Choroid plexus epithelial cell (primary cell): Measurements from ENCODE around the gene POGZ.
A peak's percentile ranks its signal among the peaks of the same experiment; 100 is the strongest.

ENCODE experiments used
- DNase-seq: peaks from one replicate; pipeline ENCODE4 v3.0.0-alpha.2; 2010; ENCODE audit warnings: low read depth
- H3K4me3 ChIP-seq: 2 replicates; pipeline ENCODE4 v1.5.1; 2011; ENCODE audit warnings: low read depth, mild to moderate bottlenecking, control low read depth, low read length, moderate library complexity
- TF ChIP-seq, protein P1 (sequence below): conservative IDR thresholded peaks from 2 replicates; pipeline ENCODE4 v1.5.1; 2011; ENCODE audit warnings: low read depth, mild to moderate bottlenecking, control low read depth, inconsistent platforms, low read length, moderate library complexity

POGZ gene, protein sequence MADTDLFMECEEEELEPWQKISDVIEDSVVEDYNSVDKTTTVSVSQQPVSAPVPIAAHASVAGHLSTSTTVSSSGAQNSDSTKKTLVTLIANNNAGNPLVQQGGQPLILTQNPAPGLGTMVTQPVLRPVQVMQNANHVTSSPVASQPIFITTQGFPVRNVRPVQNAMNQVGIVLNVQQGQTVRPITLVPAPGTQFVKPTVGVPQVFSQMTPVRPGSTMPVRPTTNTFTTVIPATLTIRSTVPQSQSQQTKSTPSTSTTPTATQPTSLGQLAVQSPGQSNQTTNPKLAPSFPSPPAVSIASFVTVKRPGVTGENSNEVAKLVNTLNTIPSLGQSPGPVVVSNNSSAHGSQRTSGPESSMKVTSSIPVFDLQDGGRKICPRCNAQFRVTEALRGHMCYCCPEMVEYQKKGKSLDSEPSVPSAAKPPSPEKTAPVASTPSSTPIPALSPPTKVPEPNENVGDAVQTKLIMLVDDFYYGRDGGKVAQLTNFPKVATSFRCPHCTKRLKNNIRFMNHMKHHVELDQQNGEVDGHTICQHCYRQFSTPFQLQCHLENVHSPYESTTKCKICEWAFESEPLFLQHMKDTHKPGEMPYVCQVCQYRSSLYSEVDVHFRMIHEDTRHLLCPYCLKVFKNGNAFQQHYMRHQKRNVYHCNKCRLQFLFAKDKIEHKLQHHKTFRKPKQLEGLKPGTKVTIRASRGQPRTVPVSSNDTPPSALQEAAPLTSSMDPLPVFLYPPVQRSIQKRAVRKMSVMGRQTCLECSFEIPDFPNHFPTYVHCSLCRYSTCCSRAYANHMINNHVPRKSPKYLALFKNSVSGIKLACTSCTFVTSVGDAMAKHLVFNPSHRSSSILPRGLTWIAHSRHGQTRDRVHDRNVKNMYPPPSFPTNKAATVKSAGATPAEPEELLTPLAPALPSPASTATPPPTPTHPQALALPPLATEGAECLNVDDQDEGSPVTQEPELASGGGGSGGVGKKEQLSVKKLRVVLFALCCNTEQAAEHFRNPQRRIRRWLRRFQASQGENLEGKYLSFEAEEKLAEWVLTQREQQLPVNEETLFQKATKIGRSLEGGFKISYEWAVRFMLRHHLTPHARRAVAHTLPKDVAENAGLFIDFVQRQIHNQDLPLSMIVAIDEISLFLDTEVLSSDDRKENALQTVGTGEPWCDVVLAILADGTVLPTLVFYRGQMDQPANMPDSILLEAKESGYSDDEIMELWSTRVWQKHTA (N-terminal part only)

DNA sequence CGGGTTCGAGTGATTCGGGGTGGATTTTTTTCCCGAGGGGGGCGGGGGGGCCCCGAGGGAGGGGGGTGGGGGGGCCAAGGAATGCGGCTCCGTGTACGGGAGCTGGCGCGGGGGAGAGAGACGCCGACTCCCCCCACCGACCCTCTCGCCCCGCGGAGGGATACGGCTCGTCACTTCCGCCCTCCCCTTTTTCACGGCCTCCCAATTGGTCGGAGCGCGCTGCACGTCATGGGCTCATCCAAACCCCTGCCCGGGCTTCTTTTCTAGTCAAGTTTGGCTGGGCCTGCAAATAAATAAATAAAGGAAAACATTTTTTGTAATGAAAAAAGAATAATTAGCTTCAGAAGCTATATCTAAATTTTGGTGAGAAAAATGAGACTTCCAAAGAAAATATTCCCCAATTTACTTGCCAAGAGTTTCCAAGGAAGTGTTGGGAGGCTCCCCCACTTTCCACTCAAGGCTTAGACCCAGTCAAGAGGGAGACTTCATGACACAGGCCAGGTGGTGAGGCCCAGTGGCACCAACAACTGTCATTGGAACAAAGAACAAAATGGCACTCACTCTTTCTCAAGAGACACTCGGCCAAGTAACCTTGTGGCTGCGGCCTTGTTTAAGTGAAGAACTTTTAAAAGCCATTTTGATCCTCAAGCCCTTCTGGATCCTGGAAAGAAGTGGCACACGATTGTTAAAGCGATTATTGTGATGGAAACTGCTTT is at the start of gene POGZ:
Gene POGZ (minus strand): TSS at position 164 of the 716 bp plus-strand sequence. CDS start 17,290 bp downstream, outside the sequence.
- peak within 1 kb of the TSS; percentile 76 for H3K4me3 ChIP-seq
- peak; percentile 99 for DNase-seq
- TF ChIP-seq, protein P1, sequence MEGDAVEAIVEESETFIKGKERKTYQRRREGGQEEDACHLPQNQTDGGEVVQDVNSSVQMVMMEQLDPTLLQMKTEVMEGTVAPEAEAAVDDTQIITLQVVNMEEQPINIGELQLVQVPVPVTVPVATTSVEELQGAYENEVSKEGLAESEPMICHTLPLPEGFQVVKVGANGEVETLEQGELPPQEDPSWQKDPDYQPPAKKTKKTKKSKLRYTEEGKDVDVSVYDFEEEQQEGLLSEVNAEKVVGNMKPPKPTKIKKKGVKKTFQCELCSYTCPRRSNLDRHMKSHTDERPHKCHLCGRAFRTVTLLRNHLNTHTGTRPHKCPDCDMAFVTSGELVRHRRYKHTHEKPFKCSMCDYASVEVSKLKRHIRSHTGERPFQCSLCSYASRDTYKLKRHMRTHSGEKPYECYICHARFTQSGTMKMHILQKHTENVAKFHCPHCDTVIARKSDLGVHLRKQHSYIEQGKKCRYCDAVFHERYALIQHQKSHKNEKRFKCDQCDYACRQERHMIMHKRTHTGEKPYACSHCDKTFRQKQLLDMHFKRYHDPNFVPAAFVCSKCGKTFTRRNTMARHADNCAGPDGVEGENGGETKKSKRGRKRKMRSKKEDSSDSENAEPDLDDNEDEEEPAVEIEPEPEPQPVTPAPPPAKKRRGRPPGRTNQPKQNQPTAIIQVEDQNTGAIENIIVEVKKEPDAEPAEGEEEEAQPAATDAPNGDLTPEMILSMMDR = no peak

DNA sequence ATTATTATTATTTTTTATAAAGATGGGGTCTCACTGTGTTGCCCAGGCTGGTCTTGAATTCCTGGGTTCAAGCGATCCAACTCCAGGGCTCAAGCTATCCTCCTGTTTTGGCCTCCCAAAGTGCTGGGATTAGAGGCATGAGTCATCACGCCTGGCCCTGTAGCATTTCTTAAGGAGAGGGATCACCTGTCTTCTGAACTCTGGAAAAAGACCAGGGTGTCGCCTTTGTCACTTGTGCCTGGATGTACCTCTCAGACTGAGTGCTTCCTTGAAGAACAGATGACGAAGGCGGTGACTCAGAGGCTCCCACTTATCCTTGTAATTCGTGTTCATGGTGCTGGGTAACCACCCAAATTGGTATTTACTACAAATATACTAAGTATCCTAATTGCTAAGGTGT is 49.5 kb upstream of the POGZ start:
- TF ChIP-seq, protein P1 = no peak
- DNase-seq = no peak
- H3K4me3 ChIP-seq = no peak overlapping the region

DNA sequence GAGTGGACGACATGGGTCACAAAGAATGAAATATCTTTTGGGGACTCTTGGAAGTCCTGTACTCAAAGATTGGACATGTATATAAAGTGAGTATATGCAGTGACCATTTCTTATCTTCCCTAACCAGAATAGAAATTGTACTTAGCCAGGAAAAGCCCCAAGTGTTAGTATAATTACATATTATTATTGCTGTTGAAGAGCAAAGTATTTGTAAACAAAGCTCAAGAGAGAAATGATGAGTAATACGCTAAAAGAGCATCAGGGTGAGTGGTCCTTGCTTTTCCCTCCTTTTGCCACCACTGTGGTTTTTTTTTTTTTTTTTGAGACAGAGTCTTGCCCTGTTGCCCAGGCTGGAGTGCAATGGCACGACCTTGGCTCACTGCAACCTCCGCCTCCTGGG is 45.5 kb upstream of the POGZ start:
- H3K4me3 ChIP-seq = no peak overlapping the region
- TF ChIP-seq, protein P1 = no peak
- no peak for DNase-seq

DNA sequence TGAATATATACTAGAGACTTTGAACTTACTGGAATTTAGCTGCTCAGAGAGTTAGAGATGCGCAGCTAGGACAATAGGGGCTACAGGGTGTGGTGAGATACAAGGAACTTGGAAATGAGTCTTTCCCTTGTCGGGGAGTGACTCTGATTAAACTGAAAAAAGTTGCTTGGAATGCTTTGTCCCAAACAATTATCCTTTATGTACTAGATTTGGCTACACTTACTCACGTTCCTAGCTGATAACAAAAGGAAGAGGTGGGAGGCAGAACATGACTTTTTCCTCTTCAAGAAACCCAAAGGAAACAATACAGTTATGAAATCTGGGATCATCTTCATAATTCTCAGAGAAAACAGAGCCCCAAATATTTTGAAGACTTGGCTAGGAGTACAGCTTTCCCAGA is 45.0 kb upstream of the POGZ start:
- DNase-seq = no peak

DNA sequence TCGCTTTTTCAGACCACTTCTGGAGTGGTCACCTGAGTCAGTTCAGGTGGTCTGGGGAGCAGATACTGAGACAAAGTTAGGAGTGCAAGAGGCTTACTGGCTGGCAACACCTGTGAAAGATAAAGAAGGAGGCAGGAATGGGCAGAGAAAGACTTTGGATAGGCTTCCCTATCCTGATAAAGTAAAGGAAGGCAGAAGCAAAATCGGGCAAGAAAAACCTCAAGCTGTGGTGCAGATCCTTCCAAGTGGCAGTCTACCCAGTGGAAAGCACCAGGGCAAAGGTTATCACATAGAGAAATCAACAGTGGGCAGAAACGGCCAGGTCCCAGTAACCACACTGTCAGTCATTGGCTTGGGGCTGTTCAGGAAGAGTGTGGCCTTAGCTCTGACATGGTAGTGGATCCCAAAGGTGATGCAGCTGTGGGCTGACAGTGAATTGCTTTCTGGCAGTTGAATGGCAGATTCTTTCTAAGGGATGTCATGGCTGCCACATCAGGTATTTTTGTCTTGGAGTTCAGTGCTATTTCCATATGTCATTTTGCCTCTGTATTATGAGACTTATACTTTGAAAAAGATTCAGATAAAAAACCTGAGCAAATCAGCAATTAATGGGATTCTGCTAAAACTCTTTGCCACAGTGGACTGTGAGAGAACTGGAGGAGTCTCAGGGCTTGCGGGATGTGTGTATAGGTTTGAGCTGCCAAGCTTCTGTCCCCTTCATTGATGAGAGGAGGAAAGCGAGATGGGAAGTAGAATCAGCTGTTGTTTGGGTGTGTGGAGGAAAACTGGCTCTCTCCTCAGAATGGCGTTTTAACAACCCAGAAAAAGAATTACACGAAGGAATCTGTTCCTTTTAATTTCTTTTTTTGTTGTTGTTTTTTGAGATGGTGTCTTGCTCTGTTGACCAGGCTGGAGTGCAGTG is 43.8 kb upstream of the POGZ start:
- no peak overlapping the region for H3K4me3 ChIP-seq
- no peak for DNase-seq
- TF ChIP-seq, protein P1 = no peak

More for the DNA sequence above, 45.0 kb upstream of the POGZ start:
- H3K4me3 ChIP-seq = no peak overlapping the region
- TF ChIP-seq, protein P1 = no peak
